H1 (cell line): Measurements from ENCODE around the gene OTUD6A. TPM values are rescaled to one million over a fixed set of nuclear protein-coding genes. Genes with fewer than 3 reads are reported as not detected.

ENCODE experiments used
- E2F6 ChIP-seq: IDR thresholded peaks from 2 replicates; pipeline ENCODE4 v1.6.1; 2012; ENCODE audit warnings: inconsistent platforms
- RAD21 ChIP-seq, 2 experiments: IDR thresholded peaks in 1 of 2; conservative IDR thresholded peaks in 1 of 2; 2 replicates each; pipeline ENCODE4 v1.6.1; 2011; ENCODE audit warnings: low read depth in 2 of 2, low read length in 2 of 2, improper control_type of control experiment in 1 of 2, inconsistent platforms in 1 of 2, mild to moderate bottlenecking in 1 of 2, moderate library complexity in 1 of 2
- polyA plus RNA-seq, 7 experiments: library from polyadenylated mRNA; depleted of rRNA in 3 of 7; stranded (reverse) in 5 of 7; unstranded in 2 of 7; fragments of >200 nt in 5 of 7; fragments of 200-250 nt in 2 of 7; gene quantifications; 1 replicate in 5 of 7; 2 replicates in 1 of 7; 4 replicates in 1 of 7; pipeline versions ENCODE4 v1.2.1 to v1.2.3, GENCODE V29; 2011 to 2013; ENCODE audit warnings: missing spikeins in 2 of 7, mixed read lengths in 2 of 7
- total RNA-seq: library from RNA; stranded (reverse); fragmentation: NEBNext Ultra II Directional; extraction: Animal tissue kit (Norgen Biotek cat#: 25700); gene quantifications from 2 replicates; pipeline ENCODE4 v1.2.1, GENCODE V29; 2021

The OTUD6A gene
- total and polyA plus RNA-seq, 2 of the 8 experiments (the other 6 are each of a cell fraction or from before 2014, with no cell fraction given) = 0.09 to 0.17 TPM

GRCh38 chrX:70096052-70096451, 33.8 kb downstream of the OTUD6A start (continued):
- no peak for TF ChIP-seq E2F6
- TF ChIP-seq RAD21 (IDR thresholded peaks at IDR 0.05 in 1 of 2, conservative IDR thresholded peaks at IDR 0.05 in 1 of 2; ENCODE audit: low read depth in 2 of 2, low read length in 2 of 2) = peak; percentile 57 to 69
